GM18505 (cell line): ENCODE results near the gene OXLD1.
"Not testable (repeated sequence)": the region's sequence is repeated elsewhere in the genome, so short reads cannot be mapped to it uniquely, and the experiment has no call there.

Experiments used
- ATAC-seq: cut with Tn5 transposase; IDR thresholded peaks from one replicate; pipeline ENCODE4 v1.9.1; 2021; ENCODE audit not compliant: unreplicated experiment
- POLR2A ChIP-seq: IDR thresholded peaks from 4 replicates; pipeline ENCODE4 v1.6.1; 2011; ENCODE audit warnings: borderline replicate concordance; ENCODE audit not compliant: insufficient read depth, insufficient read length; ENCODE audit errors: extremely low read depth

OXLD1 gene

GRCh38 chr17:81646869-81647600 is 19.4 kb downstream of the OXLD1 start:
- TF ChIP-seq POLR2A = no peak
- ATAC-seq = no peak

- no peak for TF ChIP-seq POLR2A
- ATAC-seq = no peak
Observed at GRCh38 chr17:81644976-81645952, 21.1 kb downstream of the OXLD1 start.

DNA sequence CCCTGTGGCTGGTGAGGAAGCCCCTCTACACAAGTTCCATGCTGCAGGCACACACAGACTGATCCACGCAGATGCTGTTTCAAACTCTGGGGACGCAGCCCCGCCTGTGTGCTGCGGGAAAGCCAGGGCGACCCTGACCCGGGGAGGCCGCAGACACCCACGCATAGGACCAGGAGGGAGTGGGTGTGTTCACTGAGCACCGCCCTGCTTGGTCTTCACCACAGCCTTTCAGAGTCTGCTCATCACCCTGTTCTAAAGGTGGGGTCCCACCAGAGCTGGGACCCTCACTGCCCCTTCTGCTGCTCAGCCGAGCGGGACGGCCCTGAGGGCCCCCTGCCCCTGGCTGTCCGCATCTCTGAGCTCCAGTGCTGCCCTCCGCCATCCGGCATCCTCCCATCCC is 21.9 kb downstream of the OXLD1 start:
- no peak for ATAC-seq

GRCh38 chr17:81641825-81642489 is 24.4 kb downstream of the OXLD1 start:
- TF ChIP-seq POLR2A = no peak
- no peak for ATAC-seq

More for the DNA sequence above, 21.9 kb downstream of the OXLD1 start:
- no peak for TF ChIP-seq POLR2A

- no peak for TF ChIP-seq POLR2A
Observed at GRCh38 chr17:81640011-81640410, 26.4 kb downstream of the OXLD1 start.

GRCh38 chr17:81638683-81639082 is 27.7 kb downstream of the OXLD1 start:
- no peak for TF ChIP-seq POLR2A
- no peak for ATAC-seq

More at GRCh38 chr17:81640011-81640410, 26.4 kb downstream of the OXLD1 start:
- no peak for ATAC-seq

DNA sequence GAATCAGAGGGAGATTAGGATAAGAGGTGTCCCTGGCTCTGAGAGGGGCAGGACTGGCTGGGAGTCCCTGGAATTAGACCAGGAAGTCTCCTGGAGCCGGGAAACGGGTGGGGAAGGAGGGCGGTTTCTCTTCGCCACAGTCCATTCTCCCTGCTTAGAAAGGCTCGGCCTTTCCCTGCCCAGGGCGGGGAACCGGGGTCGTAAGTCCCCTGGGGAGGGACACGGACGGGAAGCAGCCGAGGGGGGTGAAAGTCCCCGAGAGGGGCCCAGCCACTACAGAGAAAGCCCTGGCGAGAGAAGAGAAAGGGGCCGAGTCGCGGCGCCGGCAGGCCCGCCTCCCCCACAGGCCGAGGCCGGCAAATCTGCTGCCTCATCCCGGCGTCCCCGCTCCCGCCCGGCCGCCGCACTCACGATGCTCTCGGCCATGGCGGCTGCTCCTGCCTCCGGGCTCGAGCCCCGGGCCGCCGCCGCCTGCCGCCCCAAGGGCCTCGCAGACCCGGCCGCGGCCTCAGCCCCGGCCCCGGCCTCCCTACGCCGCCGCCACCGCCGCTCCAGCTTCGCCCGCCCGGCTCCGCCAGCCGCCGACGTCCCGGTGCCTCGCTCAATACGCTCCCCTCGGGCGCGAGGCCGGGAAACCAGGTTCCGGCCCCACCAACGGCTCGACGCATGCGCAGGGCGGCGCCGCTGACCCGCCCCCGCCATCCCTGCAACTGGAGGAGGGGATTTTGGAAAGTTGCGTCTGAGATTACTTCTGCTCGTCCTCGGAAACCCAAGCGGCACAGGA is 29.7 kb downstream of the OXLD1 start, which contains the start of the genes NPLOC4 and TSPAN10:
NPLOC4 (minus strand) TSS at position 608 of the 784 bp plus-strand sequence; CDS start at position 426, 182 bp downstream.
TSPAN10 (plus strand) TSS at position 692 of the 784 bp plus-strand sequence. CDS start 5,217 bp downstream, outside the sequence.
- peak; percentile 86 for TF ChIP-seq POLR2A
- peak; percentile 79 for ATAC-seq

- TF ChIP-seq POLR2A = no peak
- no peak for ATAC-seq
Observed at GRCh38 chr17:81635973-81636504, 30.4 kb downstream of the OXLD1 start.

- no peak for TF ChIP-seq POLR2A
- ATAC-seq = no peak
Observed at GRCh38 chr17:81635431-81635830, 31.0 kb downstream of the OXLD1 start.

DNA sequence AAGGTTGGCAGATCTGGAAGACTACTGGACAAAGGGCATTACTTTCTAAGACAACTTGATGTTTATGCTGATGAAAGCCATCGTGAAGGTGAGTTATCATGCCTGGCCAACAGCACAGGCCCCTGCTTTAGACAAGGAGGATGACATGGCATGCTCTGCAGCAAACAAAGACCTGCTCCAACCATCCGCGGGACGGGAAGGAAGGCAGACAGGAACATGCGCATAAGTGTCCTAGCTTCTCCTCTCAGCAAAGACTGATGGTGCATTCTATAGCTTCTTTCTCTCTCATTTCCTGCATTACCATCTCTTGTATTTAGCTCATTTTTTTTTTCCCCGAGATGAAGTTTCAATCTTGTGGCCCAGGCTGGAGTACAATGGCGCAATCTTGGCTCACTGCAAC is 34.9 kb downstream of the OXLD1 start:
- ATAC-seq = no peak
- no peak for TF ChIP-seq POLR2A

DNA sequence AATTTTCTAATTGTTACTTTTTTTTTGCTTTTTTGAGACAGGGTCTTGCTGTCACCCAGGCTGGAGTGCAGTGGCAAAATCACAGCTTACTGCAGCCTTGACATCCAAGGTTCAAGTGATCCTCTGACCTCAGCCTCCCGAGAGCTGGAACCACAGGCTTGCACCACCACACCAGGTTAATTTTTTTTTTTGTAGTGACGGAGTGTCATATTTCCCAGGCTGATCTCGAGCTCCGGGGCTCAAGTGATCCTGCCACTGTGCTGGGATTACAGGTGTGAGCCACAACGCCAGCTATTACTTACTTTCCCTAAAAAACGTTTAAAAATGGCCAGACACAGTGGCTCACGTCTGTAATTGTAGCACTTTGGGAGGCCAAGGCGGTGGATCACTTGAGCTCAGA is 36.1 kb downstream of the OXLD1 start:
- no peak for ATAC-seq
- TF ChIP-seq POLR2A = no peak

DNA sequence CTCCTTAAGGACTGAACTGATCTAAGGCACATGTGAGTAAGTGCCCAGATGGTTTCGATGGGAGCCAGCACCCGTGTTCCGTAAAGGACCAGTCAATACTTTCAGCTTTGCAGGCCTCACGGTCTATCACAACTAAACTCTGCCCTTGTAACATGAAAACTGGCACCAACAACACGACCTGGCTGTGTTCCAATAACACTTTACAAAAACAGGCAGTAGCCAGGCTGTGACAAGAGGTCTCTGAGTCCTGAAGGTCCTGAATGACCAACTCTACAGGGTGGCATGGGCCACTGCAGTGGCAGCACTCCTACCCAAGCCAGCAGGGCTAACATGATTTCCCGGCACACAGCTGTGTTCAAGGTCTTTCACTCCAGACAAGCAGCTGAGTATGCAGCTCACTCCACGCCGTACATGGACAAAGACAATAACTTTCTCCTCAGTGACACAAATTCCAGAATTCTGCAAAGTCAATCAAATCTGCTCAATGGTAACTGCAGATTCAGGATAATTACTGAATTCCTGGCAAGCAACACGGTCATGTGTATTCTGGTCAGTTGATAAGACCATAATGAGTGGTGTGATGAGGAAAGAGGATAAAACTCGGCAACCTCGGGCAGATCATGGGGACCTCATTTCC is 44.8 kb downstream of the OXLD1 start:
- no peak for TF ChIP-seq POLR2A
- ATAC-seq = no peak

- not testable (repeated sequence) for ATAC-seq
Observed at GRCh38 chr17:81618307-81618706, 48.1 kb downstream of the OXLD1 start.
